Endothelial cell of umbilical vein (primary cell): Measurements from ENCODE around the gene FBXL13.

Experiments used
- CTCF ChIP-seq, 2 donors: IDR thresholded peaks; 1 replicate in 1 of 2; 2 replicates in 1 of 2; pipeline ENCODE4 v1.5.1; 2011; ENCODE audit warnings: low read length in 2 of 2, mild to moderate bottlenecking in 2 of 2, moderate library complexity in 2 of 2, control low read depth in 1 of 2, inconsistent platforms in 1 of 2, low read depth in 1 of 2; ENCODE audit not compliant: insufficient read depth in 1 of 2; ENCODE audit errors: extremely low read depth in 1 of 2
- EZH2 ChIP-seq: IDR thresholded peaks from 2 replicates; pipeline ENCODE4 v1.6.1; 2012; ENCODE audit warnings: borderline replicate concordance, low read depth, mild to moderate bottlenecking, moderate library complexity, low read length, inconsistent platforms; ENCODE audit not compliant: severe bottlenecking
- POLR2A ChIP-seq: IDR thresholded peaks from 2 replicates; pipeline ENCODE4 v1.6.1; 2012; ENCODE audit warnings: low read depth, mild to moderate bottlenecking, control low read depth, low read length

DNA sequence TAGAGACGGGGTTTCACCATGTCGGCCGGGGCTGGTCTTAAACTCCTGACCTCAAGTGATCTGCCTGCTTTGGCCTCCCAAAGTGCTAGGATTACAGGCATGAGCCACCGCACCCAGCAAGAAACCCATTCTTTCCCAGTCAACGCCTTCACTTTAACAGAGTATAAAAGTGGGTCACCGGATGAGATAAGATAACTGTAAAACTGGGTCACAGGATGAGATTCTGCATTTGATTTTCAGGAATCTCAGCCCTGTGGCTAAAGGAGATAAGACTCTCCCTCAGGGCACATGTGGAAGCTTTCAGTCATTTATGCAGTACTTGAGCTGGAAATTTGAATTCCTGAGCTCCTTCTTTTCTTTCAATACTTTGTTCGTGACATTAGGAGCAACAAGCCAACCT is 91.0 kb downstream of the FBXL13 start:
- TF ChIP-seq CTCF (IDR thresholded peaks at IDR 0.05; ENCODE audit: extremely low read depth in 1 of 2, insufficient read depth in 1 of 2, low read depth in 1 of 2, low read length in 2 of 2) (no peak), POLR2A (no peak), EZH2 (no peak)
